GM19023 (cell line): ENCODE results near the gene PRAC2.
A peak's percentile ranks its signal among the peaks of the same experiment; 100 is the strongest.
"Not testable (repeated sequence)": the region's sequence is repeated elsewhere in the genome, so short reads cannot be mapped to it uniquely, and the experiment has no call there.

ENCODE experiments used
- ATAC-seq: cut with Tn5 transposase; IDR thresholded peaks from one replicate; pipeline ENCODE4 v1.9.1; 2021; ENCODE audit warnings: mild to moderate bottlenecking, moderate library complexity; ENCODE audit not compliant: unreplicated experiment

PRAC2 gene

DNA sequence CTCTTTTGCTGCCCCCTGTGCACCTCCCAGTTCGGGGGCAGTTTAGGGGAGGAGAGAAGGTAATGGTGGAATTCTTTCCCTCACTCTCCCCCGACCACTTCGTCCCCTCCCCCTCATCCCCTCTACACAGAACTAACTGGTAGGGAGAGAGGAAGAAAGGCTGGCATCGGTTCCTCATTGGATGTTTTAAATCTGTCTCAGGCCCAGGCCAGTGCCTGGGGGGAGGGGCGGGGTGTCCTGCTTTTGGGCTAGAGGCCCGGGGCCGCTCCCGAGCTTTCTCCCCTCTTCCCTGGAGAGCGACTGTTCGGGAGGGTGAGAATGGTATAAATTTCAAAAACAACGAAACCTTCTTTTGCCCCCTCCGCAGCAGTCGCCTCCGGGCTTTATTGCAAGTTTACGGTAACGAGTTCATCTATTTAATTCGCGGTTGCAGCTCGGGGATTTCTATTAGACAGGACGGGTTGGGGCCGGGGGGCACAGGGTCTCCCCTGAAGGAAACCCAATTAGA lies at the start of gene PRAC2:
Gene PRAC2, plus strand, starts transcription at position 271 of the 508 bp plus-strand sequence. CDS start 1,226 bp downstream, outside the sequence.
- ATAC-seq: no peak

DNA sequence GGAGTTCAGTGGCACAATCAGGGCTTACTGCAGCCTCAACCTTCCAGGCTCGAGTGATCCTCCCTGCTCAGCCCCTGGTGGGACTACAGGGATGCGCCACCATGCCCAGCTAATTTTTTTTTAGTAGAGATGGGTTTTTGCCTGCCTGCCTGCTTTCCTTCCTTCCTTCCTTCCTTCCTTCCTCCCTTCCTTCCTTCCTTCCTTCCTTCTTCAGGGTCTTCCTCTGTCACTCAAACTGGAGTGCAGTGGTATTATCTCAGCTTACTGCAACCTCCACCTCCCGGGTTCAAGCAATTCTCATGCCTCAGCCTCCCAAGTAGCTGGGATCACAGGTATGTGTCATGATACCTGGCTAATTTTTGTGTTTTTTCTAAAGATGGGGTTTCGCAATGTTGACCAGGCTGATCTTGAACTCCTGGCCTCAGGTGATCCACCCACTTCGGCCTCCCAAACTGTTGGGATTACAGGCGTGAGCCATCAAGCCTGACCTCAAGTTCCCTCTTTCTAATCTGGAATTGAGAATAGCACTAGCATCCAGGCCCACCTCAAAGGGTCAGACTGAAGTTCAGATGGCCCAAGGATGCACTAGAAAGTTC lies 45.9 kb upstream of the PRAC2 start:
- no peak for ATAC-seq

DNA sequence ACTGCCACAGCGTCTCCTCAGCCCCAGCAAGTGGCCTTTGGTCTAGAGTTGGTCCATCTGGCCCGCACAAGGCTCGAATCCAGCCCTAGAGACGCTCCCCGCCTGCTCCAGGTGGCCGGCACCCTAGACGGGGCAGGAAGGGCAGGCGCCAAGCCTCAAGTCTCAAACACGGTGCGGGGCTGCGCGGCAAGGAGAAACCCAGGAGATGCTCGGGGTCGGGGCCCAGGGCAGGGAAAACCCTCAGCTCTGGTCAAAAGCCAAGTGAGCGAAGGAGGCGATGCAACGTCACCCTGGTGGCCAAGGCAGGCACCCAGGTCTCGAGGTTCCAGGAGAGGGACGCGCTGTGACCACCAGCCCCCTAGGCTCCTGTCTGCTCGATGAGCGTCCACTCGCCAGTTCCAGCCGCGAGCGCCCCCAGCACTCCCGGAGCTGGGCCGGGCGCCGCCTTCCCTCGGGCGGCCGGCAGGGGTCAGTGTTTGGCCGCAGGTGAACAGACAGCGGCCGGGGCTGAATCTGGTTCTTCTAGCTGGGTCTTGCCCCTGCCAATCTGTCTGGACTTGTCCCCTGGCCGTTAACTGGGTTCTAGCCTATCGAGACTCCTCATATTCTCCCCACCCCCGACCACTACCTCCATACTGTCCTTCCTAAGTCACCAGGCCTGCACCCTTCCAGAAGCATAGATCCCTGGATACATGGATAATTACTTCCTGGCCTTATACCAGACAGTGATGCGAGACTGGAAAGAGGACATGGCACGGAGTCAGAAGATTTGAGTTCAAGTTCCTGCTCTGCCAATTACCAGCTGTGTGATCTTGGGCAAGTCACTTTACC lies 44.6 kb upstream of the PRAC2 start:
- ATAC-seq: peak; percentile 66

DNA sequence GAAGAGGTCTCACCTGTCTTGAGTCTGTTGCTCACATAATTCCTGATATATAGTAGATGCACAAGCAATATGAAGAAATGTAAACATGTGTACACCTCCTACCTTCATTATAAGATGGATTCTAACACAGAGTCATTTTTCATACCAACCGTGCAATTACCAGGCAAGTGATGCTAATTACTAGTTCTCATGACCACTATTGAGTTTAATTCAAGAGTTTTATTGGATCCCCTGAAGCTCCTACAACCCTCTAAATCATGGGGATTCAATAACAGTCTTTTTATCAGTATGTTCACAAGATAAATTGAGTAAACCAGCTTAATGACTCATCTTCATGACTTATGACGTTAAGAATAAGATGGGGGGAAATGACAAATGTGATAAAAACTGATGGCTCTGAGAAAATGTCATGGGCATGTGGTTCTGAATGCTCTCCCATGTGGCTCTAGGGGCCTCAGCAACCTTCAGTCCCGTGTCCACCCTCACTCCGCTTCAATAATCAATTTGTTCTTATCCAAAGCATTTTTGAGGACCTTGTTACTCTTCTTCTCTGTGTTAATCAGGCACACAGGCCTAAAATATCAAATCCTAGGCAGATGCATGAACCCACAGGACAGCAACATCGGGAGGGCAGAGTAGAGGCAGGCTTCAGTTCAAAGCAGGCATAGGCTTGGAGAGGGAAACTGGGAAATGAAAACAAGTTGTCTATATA lies 43.4 kb upstream of the PRAC2 start:
- no peak for ATAC-seq

- ATAC-seq: no peak
Observed at GRCh38 chr17:48681609-48682008, 41.4 kb upstream of the PRAC2 start.

- no peak for ATAC-seq
Observed at GRCh38 chr17:48690655-48691054, 32.3 kb upstream of the PRAC2 start.

- no peak for ATAC-seq
Observed at GRCh38 chr17:48692049-48692448, 30.9 kb upstream of the PRAC2 start.

- no peak for ATAC-seq
Observed at GRCh38 chr17:48693178-48693577, 29.8 kb upstream of the PRAC2 start.

GRCh38 chr17:48701864-48702532 lies 21.0 kb upstream of the PRAC2 start:
- ATAC-seq: no peak

DNA sequence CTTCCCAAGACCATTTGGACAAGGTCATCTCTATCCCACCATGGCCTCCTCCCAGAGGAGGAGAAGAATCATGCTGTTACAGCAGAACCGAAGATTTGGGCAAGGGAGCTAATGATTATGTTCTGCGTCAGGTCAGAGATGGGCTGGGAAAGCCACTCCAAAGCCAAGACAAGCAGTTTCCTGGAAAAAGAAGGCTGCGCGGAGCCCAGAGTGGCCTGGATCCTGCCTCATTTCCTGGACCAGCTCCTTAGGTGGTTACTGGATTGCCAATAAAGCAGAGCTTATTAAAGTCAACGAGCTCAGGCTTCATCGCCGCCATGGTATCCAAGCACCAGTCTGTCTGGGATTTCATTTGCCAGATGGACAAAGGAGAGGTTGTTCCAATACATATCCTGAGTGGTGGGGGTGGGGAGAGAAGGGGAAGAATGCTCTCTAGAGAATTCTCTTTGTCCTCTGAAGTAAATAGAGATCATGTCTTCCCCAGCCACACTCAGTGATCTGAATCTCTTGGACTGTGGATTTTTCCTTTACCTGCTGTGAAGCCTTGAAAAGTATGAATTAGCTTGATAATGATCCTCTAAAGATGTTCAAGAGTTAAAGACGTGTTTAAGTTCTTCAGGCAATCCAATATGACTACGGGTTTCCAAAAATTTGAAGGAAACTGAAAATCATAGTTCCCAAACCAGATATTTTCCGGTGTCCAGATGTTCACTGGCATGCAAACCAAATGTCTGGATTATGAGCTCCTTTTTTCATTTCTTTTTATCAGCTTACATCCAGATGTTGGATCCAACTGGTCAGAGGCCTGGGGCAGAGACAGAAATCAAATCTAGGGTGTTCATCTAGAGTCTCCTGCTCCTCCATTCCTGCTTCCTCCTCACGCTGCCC lies 18.4 kb upstream of the PRAC2 start:
- ATAC-seq: no peak

DNA sequence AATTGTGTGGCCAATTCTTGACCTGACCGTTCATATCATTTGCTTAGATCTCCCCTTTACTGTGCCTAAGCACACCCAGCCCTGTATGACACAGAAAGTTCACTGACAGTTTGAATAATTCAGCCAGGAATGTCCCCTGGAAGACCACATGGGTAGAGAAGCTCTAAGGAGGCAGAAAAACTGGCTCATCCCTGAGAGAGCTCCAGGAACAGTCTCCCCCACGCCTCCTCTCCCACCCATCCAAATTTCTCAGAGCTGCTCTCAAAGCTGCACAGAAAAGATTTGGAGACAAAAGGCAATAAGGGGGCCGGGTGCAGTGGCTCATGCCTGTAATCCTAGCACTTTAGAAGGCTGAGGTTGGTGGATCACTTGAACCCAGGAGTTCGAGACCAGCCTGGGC lies 11.9 kb upstream of the PRAC2 start:
- ATAC-seq: no peak

DNA sequence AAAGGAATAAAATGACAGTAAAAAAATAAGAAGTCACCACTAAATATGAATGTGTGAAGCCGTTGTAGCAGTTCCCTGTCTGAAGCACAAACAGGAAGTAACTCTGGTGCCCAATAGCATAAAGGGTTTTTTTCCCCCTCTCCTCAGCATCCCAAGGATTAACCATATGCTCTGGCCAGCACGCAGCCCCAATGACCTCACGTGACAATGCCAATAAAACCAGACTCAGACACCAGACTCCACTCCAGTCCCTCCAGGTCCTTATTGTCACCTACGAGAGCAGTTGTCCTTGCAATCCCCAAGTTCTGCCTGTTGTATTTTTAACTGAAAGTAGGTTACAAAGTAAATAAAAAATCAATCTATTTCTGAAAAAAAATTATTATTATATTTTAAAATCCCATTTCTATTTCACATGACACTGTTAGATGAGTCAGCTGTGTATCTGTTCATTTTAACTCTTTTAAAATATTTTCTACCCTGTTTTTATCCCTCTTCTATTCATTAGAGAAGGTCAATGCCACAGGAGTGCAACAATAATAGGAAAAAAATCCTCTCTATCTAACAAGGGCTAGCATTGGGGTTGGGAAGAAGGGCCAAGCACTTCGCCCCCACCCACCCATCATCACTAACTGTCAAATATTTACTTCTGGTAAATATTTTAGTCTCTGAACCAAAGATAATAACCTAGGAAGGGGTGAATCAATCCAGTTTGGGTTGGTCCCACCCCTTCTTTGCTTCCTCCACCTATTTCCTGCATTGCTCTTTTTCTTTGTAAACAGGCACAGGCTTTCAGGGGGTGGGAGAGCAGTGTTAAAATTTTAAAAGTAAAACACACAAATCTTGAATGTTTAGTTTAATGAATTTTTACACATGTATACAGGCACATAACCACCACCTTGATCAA lies 7.2 kb upstream of the PRAC2 start:
- no peak for ATAC-seq

DNA sequence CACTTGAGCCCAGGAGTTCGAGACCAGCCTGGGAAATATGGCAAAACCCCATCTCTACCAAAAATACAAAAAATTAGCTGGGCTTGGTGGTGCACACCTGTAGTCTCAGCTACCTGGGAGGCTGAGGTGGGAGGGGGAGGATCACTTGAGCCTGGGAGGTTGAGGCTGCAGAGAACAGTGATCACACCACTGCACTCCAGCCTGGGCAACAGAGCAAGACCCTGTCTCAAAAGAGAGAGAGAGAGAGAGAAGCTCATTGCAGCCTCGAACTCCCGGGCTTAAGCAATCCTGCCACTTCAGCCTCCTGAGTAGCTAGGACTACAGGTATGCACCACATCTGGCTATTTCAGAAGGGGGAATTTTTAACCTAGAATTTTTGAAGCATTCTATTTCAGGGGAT lies 6.4 kb upstream of the PRAC2 start:
- ATAC-seq: not testable (repeated sequence)

DNA sequence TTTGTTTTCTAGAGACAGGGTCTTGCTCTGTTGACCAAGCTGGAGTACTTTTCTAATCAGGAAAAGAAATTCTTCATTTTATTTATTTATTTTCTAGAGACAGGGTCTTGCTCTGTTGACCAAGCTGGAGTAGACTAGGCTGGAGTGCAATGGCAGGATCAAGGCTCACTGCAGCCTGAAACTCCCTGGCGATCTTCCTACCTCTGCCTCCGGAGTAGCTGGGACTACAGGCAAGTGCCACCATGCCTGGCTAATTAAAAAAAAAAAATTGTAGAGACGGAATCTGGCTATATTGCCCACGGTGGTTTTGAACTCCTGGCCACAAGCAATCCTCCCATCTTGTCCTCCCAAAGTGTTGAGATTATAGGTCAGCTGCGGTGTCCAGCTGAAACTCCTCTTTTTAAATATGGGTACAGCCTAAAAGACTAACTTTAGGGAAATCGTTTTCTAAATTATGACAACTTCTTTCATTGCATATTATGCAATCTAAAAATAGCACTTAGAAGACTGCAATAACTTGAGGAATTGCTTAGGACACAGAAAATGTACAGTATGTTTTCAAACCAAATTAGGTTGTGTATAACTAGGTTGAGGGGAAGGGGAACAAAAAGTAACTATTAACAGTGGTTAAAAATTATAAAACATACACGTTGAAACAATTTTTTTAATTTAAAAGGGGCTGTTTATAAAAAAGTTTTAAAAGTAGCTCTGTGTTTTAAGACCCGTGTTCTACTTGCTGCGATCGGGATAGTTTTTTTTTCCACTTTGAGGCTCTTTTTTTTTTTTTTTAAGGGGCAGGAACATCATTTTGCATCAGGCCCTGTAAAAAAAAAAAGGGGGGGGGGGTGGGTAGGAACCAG lies 5.4 kb upstream of the PRAC2 start:
- ATAC-seq: no peak

DNA sequence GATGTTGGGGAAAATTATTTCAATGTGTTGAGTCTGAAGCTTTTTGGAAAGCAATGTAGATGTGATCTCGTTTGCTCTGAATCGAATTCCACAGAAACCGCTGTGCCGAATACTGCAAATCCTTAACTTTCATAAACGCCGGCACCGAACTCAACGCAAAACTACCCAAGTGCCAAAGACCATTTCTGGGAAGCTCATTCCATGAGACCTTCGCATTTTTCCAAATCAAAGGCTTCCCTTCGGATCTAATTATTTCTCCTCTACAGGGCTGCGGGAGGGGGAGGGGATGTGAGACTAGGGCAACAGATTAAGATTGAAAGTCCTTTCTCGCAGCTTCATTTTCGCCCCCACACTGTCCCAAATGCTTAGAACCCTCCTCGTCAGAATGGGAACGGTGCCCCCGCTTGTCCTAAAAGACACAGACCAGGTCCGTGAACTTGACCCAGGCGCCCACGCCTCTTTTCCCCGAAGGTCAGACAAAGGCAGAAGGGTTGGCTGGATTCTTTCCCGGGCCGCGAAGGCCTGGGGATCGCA lies 4.7 kb upstream of the PRAC2 start:
- no peak for ATAC-seq

DNA sequence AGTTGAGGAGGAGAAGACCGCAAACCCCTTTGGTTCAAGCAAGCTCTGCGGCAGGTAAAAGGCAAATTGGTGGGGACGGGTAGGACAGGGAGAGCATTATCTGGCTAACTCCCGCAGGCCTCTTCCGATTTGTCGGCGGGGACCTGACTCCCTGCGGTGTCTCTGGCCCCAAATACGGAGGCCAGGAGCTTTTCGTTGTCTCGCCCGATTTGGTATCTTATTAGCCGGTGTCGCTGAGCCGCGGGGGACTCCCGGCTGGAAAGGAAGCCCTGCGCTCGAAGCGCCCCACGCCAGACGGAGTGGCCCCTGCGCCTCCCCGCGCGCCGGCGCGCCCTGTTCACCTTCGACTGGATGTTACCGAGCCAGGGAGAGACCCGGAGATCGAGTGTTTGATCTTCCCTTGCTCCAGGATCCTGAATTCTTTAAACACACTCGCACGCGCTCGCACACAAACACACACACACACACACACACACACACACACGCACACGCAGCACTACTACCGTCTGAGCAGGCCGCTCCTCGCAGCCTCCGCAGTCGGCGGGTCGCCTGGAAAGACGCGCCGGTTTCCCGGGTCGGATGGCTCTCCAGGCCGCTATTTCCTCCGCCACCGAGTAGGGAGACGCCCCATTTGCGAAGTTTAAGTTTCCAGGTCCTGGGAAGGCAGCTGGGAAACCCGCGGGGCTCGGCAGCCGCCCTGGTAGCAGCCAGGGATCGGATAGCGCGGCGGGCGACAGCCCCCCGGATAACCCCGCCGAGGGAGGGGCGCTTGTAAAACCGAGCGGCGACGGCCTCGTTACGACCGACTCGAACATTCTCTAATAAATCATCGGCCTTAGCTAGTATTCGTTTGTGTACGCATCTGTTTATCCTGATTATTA lies 4.0 kb upstream of the PRAC2 start:
- no peak for ATAC-seq
